Pons (tissue), 1 donor: ENCODE measurements around the gene PUS7L.
A peak's percentile ranks its signal among the peaks of the same experiment; 100 is the strongest.
"Not testable (repeated sequence)": the region's sequence is repeated elsewhere in the genome, so short reads cannot be mapped to it uniquely, and the experiment has no call there.

Experiments
- DNase-seq: peaks from one replicate; pipeline ENCODE4 v3.0.0-alpha.2; 2016; ENCODE audit warnings: low spot score

Gene PUS7L

DNA sequence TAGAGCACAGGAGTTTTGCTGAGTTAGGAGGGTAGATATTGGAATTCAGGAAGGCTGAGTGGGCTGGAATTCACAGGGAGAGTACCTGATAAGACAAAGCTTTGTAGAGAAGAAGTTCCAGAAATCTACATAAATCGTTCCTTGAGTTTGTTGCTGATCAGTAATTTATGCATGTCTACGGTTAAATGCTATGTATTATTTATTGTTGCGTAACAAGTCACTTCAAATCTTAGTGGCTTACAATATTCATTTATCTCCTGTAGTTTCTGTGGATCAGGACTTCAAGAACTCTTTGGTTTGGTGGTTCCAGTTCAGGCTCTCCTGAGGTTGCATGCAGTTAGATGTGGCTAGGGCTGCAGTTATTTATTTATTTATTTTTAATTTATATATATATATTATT lies 7.8 kb downstream of the PUS7L start:
- no peak for DNase-seq

DNA sequence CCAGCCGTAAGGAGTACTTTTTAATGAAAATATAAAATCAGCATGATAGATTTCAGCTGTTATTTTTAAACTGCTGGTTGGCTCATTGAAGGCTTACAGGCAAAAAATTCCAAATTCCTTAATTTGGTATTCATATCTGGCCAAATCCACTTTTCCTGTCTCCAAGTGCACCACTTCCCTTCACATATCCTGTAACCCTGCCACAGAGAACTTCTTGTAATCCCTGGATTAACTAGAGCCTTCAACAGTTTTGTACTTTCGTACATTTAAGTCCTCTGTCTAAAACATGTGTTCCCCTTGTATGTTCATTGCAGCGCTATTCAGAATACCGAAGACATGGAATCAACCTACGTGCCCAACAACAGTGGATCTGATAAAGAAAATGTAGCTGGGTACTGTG lies 9.6 kb downstream of the PUS7L start:
- no peak for DNase-seq

DNA sequence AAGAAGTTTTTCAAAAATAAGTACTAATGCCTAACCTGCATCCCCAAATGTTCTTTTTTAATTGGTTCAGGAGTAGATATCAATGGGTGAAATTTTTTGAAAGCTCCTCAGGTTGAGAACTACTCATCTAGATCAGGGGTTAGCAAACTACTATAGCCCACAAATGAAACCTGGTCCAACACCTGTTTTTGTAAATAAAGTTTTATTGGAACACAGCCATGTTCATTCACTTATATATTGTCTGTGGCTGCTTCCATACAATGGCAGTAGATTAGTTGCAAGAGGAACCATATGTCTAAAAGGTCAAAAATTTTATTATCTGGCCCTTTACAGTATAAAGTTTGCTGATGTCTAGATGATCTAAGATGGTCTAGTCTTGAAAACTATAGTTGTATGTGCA lies 13.8 kb downstream of the PUS7L start:
- no peak for DNase-seq

DNA sequence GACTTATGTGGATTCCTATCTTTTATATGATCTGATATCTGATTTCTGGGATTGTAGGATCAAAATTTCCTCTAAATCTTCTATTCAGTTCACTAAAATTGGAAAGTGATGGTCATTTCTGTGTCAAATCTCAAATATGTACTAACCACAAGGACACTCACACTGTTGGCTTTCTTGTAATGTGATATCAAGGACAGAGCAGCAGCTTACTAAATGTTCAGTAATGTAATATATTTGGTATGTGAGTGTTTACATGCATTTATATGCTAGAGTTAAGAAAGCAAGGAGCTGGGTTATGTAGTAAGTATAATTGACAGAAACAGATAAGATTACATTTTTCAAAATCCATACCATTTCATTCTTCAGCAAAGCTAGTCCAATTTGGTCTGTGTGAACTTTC lies 16.5 kb downstream of the PUS7L start:
- no peak for DNase-seq

DNA sequence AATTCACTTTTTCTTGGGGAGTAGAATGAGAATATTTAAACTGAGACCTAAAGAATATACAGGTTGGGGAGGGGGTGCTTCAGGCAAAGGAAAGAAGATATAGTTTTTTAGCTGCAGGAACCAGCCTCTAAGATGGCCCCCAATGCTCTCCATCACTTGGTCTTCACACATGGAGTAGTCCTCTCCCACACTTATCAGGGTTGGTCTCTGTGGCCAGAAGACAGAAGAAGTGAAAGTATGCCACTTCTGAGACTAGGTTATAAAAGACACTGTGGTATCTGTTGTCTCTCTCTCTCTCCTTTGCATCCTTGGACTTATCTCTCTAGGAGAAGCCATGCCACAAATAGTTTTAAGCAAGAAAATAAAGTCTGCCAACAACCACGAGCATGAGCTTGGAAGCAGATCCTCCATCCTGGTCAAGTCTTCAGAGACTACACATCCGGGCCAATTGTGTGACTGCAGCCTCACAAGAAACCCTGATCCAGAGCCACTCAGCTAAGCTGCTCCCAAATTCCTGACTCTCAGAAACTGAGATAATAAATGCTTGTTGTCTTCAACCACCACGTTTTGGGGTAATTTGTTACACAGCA lies 18.0 kb downstream of the PUS7L start:
- DNase-seq, result no peak

DNA sequence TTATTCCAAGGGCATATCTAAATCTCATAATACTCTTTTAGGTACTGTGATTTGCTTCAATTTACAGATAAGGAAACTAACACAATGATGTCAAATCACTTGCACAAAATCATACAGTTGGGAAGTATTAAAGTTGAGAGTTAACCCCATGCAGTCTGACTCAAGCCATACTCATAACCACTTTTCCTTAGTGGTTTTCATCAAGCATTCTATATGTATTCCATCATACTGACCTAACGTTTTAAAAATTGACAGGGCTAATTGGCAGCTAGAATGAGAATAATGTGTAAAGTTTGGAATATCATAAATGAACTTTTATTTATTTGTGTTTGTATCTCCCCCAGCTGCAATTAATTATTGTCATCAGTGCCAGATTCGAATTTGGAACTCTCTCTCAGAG lies 20.9 kb downstream of the PUS7L start:
- no peak for DNase-seq

DNA sequence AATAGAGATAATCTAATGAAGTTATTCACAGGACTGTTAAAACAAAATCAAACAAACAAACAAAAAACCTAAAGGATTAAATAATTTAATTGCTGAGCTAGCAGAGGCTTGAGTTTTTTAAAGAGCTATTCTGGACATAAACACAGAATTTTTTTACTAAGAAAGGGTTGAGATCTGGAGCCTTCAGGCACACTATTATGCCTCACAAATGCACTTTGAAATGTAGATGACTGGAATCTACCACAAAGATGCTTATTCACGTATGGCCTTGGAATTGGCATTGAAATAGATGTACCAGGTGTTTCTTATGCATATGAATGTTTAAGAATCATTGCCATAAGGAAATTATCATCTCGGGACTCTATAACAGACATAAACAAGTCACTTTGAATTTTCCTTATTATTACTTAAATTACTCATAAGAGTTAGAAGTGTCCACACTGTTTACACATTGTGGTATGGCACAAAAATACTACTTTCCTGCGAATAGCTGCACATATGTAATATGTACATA lies 21.6 kb downstream of the PUS7L start:
- DNase-seq, result no peak

DNA sequence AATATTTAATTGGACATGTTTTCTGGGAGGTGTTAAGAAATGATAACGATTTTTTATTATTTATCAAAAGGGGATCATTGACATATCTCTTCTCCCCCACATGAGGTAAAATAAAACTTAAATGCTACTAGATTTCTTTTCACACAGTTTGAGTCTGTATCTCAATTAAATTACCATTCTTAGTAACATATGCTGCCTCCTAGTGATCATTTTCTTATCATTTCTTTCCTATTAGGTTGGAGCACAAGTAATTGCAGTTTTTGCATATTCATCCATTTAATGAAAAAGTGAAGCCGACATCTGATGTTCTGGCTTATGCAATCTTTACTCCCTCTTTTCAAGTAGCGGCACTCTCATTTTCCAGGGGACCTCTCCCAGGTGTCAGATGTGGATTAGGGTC lies 24.9 kb downstream of the PUS7L start:
- no peak for DNase-seq

DNA sequence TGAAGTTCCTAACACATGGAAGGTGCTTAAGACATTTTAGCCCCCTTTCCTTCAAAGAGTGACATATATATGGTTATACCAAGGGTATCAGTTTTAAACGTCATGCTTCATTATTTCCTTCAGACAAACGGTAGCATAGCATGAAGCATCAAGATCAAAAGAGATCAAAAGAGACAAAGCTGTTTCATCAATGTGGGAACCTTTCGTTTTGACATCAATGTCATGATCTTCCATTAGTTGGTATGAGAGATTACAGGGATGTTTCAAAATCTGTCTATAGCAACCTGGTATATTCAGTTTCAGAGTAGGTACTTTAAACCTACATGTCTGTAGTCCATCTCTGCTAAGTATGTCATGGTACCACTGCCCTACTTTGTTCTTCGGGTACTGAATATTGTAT lies 28.3 kb downstream of the PUS7L start:
- no peak for DNase-seq

DNA sequence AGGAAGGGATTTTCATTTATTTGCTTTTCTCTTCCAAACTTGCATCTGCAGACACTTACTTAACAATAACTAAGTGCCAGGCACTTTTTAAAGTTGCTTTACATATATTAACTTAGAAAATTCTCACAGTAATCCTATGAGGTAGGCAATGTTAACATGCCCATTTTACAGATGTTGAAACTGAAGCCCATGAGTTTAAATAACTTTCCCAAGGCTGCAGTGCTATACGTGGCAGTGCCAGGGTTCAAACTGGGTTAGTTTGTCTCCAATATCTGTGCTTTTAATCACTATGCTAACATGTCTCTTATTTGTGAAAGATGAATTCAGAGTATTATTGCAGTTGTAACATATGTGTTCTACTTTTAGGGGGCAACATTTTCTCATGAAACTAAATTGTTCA lies 29.9 kb downstream of the PUS7L start:
- DNase-seq, result no peak

DNA sequence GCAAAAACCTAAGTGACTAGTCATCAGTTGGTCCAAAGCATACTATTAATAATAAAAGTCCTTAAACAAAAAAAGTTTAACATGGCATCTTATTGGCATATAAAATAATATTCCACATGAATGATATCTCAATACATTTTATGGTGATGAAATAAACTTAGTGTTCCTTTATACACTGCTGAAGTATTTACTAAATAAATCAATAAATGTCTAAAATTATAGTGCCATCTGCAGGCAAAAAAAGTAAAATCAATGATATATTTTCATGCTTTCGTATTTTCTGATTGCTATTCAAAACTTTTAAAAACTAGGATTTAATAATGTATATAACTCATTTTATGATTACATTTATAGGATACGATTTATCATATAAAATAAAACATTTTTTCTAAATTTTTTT lies 30.5 kb downstream of the PUS7L start:
- no peak for DNase-seq

DNA sequence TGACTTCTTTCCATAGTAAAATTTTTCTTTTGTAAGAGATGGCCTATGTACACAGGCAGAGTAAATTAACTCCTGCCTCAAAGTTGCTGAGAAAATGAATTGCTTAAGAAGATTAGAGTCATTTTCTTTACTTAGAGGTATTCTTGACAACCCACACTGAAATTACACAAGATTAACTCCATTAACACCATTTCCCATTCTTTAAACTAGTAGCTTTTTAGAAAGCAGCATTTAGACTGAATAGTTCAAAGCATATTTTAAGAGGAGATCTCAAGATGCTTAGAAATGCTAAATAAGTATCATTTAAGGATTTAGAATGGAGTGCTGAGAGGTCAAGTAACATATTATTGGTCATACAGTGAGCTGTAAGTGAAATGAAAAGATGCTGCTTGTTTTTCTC lies 35.5 kb downstream of the PUS7L start:
- no peak for DNase-seq

DNA sequence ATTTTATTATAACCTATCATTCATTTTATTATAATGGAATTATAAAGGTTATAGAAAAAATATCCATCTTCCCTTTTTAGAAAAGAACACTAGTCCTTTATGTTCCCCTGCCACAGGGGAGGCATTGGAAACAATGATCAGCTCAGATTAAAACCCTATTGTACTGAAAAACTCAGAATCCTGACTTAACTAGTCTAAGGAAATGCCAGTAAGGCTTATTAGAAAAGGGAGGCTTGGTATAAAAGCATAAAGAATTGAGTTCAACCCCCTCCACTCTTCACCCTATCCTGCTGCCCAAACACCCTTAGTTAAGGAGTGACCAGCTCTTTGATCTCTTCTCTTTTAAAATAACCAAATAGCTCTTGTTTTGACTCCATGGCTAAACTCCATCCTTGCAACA lies 36.0 kb downstream of the PUS7L start:
- peak; percentile 26 for DNase-seq

DNA sequence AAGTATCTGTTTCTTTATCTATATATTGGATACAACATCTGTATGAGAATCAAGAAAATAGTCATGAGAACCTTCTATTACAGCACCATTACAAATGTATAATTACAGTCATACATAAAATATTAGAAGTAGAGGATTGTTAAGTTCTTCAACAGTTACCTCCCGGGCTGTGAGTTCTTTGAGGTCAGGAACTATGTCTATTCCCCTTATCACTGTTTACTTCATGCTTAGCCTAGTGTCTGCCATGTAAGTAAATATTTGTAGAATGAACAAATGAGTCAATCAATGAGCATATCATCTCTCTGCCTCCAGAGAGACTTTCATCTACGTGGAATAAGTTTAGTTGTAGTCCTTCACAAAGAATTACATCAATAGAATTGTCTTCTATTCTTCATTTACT lies 47.2 kb downstream of the PUS7L start:
- no peak for DNase-seq

DNA sequence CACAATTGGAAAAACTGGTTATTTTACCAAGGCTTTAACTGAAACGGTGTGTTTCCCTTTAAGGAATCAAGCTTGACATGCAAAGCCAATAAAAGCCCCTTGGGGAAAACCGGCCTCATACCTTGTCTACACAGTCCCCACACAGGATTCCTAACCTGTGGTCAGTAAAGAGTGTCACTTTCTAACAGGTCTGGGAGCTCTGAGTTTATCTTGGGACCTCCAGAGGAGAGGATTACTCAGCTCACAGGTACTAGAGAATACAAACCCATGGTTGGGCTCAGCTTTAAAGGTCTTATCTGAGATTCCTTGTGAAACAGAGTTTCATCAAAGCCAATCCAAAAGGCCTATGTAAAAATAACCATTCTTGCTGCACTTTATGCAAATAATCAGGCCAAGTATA lies 54.8 kb downstream of the PUS7L start:
- not testable (repeated sequence) for DNase-seq

DNA sequence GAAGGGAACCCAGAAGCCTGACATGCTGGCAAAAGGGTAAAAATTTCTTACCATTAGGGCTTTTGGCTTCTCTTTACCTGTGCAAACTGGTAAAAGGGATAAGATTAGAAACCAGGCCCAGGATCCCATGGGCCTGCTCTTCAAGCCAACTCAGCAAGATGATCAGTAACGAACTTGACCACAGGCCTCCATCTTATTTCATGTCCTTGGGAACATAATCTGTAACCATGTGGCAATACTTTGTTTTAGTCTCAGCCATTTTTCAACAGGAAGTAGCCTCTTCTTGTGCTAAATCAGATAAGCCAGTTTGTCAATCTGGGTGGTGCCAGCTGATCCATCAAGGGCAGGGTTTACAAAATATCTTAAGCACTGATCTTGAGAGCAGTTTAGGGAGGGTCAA lies 57.4 kb downstream of the PUS7L start:
- not testable (repeated sequence) for DNase-seq

DNA sequence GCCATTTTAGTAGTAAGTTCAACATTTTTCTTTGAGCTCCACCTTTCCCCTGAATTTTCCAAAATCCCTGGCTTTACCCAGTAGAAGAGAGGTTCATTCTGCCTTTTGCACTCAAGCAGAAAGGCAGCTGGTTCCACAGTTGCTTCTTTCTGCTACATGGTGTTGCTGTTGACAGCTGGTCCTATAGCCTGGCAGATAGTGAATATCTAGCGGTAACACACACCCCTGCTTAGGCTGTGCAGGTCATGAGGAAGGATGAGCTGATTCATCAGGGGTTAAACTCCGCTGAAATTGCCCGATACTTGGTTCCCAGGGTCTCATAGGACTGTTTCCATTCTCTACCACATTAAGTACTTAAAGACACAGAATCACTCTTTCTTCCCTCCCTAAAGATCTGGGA lies 62.4 kb downstream of the PUS7L start:
- DNase-seq, result no peak

DNA sequence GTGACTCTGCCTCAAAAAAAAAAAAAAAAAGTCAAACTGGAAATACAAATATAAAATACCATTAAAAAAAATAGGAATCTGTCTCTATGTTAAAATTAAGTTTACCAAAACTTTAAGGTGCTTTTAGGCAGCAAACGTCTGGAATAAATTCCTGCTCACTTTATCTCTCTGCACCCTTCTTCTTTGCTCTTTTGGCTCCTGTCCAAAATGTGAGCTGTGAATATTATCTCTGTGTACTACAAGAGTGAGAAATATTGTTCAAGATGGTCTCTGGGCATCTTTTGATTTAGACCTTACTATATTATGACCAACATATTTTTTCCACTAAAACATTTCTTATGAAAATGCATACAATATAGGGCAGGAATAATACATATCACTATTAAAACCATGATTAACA lies 63.7 kb downstream of the PUS7L start:
- DNase-seq, result no peak

DNA sequence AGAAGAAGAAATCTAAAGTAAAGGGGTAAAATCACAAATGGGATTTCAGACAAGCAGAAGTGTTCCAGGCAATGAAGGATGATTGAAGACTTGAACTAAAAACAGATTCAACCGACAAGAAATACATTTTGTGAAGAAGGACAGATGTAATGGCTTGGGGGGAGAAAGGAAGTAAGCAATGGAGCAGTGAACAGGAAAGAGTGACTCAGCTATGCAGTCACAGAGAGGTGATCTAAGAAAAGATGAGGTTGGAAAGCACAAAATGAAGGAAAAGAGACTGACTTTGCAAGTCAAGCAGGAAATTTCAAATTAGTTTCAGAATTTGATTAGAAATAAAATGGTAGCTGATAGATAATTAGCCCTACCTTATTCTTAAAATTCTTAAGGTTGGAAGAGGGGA lies 66.5 kb downstream of the PUS7L start:
- DNase-seq, result no peak

DNA sequence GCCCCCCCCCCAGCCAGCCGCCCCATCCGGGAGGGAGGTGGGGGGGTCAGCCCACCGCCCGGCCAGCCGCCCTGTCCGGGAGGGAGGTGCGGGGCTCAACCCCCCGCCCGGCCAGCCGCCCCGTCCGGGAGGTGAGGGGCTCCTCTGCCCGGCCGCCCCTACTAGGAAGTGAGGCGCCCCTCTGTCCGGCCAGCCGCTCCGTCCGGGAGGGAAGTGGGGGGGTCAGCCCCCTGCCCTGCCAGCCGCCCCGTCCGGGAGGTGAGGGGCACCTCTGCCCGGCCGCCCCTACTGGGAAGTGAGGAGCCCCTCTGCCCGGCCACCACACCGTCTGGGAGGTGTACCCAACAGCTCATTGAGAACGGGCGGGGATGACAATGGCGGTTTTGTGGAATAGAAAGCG lies 73.1 kb downstream of the PUS7L start:
- not testable (repeated sequence) for DNase-seq

DNA sequence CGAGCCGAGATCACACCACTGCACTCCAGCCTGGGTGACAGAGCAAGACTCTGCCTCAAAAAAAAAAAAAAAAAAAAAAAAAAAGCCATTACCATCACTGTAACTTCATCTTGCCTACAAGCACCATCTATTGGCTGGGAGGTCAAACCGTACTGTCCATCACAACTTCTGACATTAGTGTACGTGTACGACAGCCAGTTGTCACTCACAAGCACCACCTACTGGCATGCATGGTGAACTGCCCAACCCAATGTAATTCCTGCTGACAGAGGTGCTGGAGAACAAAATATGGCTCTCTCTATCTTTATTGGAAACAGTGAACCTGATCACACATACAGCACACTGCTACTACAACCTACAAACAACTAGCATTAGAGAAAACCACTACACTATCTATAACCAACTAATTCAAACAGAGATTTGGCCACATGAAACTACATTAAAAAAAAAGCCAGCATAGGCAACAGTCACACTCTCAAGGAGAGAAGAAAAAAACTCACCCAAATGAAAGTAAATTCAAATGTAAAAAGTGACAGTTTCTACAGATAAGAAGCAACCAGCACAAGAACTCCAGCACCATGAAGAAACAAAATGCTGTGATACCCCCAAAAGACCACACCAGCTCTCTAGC lies 82.3 kb downstream of the PUS7L start:
- DNase-seq, result no peak

DNA sequence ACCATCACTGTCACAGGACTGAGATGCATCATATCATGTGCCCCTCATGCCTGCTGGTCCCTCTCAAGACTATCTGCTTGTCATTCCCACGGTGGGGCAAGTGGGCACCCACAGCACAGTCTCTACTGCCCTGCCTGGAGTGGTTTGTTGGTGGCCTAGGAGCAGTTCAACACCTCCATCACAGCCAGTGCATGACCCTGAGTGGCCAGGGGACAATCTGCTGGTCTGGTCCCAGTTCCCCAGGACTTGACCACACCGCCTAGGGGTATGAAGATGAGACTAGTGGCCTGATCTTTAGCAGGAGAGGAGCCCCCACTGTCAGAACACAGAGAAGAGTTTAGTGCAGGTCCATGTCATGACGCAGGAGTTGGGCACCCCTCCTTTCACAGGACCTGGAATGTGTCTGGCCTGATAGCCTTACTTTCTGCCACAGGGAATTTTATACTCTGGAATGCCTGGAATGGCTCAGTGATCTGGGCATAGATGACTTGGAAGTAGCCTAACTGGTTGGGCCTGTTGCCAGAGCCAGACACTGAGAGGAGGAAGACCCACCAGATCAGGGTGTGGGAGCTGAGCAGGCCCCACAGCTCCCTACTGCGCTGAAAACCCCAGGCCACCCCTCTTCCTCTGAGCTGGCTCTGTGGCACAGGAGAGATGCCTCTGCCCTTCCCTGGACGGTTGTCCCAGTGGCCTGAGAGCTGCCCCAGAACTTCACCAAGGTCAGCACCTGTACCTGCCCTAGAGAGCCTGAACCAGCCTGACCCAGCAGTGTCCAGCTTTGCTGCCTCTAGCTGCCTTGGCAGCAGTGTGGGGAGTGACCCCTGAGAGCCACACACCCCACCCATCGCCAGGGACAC lies 83.3 kb downstream of the PUS7L start:
- no peak for DNase-seq

DNA sequence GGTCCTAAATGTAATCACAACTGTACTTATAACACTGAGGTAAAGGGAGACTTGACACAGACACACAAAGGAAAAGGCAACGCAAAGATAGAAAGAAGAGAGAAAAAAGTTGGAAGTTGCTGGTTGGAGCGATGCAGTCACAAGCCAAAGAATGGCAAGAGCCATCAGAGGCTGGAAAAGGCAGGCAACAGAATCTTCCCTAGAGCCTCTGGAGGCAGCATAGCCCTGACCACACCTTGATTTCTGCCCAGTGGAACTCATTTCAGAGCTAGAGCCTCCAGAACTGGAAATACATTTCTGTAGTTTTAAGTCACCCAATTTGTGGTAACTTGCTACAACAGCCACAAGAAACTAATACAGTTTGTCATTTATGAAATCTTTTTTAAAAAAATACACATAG lies 89.2 kb downstream of the PUS7L start:
- DNase-seq, result no peak
